Vagina (tissue), 2 donors: ENCODE data around the gene SLFNL1.

Experiments
- POLR2A ChIP-seq, 2 donors: fragments of 450-650 bp; IDR thresholded peaks; one replicate each; pipeline ENCODE4 v1.6.1; 2017; ENCODE audit warnings: antibody characterized with exemption in 2 of 2, mild to moderate bottlenecking in 2 of 2, moderate library complexity in 2 of 2
- POLR2AphosphoS5 ChIP-seq, 2 donors: sonication (generic); formaldehyde crosslinking; IDR thresholded peaks; one replicate each; pipeline ENCODE4 v1.9.0; 2017; ENCODE audit warnings: antibody characterized with exemption in 2 of 2, mild to moderate bottlenecking in 2 of 2, low read depth in 1 of 2; ENCODE audit not compliant: insufficient read depth in 1 of 2
- TF ChIP-seq, protein P1 (sequence below), 3 experiments: fragments of 450-650 bp in 2 of 3; fragments of 200-600 bp in 1 of 3; sonication (generic) in 1 of 3; IDR thresholded peaks; one replicate each; pipeline ENCODE4 v1.5.1; 2017 to 2019; ENCODE audit warnings: antibody characterized with exemption in 3 of 3, mild to moderate bottlenecking in 2 of 3, moderate library complexity in 2 of 3

DNA sequence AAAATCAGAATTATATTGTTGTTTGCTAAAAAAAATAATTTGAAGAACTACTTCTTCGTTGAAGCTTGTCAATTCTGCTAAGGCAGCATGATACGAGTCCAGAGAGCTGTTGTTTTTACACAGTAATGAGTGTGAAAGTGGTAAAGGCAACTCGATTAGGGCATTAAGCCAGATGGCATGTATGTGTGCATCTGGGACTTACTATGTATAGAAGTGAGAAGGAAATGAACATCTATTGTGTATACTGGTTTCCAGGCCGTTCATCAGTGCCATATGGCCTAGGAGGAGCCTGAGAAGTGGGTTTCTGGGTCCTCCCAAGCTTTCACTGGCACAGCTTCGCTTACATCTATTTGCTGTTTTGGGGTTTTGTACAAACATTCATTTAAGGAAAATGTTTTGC, 36.4 kb downstream of the SLFNL1 start:
- TF ChIP-seq, protein P1, sequence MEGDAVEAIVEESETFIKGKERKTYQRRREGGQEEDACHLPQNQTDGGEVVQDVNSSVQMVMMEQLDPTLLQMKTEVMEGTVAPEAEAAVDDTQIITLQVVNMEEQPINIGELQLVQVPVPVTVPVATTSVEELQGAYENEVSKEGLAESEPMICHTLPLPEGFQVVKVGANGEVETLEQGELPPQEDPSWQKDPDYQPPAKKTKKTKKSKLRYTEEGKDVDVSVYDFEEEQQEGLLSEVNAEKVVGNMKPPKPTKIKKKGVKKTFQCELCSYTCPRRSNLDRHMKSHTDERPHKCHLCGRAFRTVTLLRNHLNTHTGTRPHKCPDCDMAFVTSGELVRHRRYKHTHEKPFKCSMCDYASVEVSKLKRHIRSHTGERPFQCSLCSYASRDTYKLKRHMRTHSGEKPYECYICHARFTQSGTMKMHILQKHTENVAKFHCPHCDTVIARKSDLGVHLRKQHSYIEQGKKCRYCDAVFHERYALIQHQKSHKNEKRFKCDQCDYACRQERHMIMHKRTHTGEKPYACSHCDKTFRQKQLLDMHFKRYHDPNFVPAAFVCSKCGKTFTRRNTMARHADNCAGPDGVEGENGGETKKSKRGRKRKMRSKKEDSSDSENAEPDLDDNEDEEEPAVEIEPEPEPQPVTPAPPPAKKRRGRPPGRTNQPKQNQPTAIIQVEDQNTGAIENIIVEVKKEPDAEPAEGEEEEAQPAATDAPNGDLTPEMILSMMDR (IDR thresholded peaks at IDR 0.05), result no peak
- TF ChIP-seq POLR2AphosphoS5 (IDR thresholded peaks at IDR 0.05; ENCODE audit: insufficient read depth in 1 of 2, low read depth in 1 of 2) (no peak), POLR2A (IDR thresholded peaks at IDR 0.05) (no peak)
